ENCODE data around the gene PKN3.

DNA sequence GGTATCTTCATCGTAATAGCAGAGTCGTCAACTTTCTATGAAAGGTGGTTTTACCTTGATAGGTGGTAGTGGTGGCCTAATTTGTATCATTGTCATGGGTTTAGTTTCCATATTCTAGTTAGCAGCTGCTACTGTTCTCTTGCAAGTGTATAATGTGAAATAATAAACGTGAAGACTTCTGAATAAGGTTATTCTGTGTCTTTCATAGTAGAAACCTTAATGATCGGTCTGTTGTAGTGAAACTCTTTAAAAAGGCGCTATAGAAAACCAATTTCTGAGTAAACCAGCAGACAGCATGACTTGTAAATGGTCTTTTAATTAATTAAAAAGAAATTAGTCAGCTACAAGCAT lies 11.6 kb upstream of the PKN3 start:
- no peak for TF ChIP-seq EZH2phosphoT487 (IDR thresholded peaks at IDR 0.05; ENCODE audit: borderline replicate concordance)
- TF ChIP-seq, protein P1, sequence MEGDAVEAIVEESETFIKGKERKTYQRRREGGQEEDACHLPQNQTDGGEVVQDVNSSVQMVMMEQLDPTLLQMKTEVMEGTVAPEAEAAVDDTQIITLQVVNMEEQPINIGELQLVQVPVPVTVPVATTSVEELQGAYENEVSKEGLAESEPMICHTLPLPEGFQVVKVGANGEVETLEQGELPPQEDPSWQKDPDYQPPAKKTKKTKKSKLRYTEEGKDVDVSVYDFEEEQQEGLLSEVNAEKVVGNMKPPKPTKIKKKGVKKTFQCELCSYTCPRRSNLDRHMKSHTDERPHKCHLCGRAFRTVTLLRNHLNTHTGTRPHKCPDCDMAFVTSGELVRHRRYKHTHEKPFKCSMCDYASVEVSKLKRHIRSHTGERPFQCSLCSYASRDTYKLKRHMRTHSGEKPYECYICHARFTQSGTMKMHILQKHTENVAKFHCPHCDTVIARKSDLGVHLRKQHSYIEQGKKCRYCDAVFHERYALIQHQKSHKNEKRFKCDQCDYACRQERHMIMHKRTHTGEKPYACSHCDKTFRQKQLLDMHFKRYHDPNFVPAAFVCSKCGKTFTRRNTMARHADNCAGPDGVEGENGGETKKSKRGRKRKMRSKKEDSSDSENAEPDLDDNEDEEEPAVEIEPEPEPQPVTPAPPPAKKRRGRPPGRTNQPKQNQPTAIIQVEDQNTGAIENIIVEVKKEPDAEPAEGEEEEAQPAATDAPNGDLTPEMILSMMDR (conservative IDR thresholded peaks at IDR 0.05; ENCODE audit: low read length) = no peak
